ENCODE measurements around the gene KLRC4. TPM values are rescaled to one million over a fixed set of nuclear protein-coding genes. Genes with fewer than 3 reads are reported as not detected.

KLRC4 gene
- total and polyA plus RNA-seq, 2 experiments from 2014 or later, result not detected

GRCh38 chr12:10366875-10367274 is 42.7 kb downstream of the KLRC4 start:
- Histone ChIP-seq H2AFZ (no peak overlapping the region), H3K27ac (ENCODE audit: low read depth) (no peak overlapping the region)

More at GRCh38 chr12:10366875-10367274, 42.7 kb downstream of the KLRC4 start:
- Mint-ChIP-seq H3K4me1 (peaks cover 32% of the 10 kb centered on the region), H3K27me3 (ENCODE audit: insufficient read depth, low read depth, poor library complexity) (peaks cover 4% of the 10 kb centered on the region), H3K9me3 (peaks cover 14% of the 10 kb centered on the region), H3K36me3 (ENCODE audit: low read depth) (peaks cover 7% of the 10 kb centered on the region), H3K27ac (no peak overlapping the region), H3K4me3 (no peak overlapping the region)
- no peaks in the 10 kb centered on the region for H3K79me2 ChIP-seq (replicated peaks; ENCODE audit: insufficient read depth)
- H3K4me1 ChIP-seq (ENCODE audit: insufficient read depth), result peaks cover 50% of the 10 kb centered on the region
- H3F3A ChIP-seq (replicated peaks; ENCODE audit: low read depth), result no peaks in the 10 kb centered on the region
- H3K4me3 ChIP-seq, result no peak overlapping the region
- TF ChIP-seq ZNF462 (CRISPR knock-in tag; IDR thresholded peaks at IDR 0.05), result no peak
- TF ChIP-seq CTCF (conservative IDR thresholded peaks at IDR 0.05; ENCODE audit: low read depth in 2 of 2), result peak; percentile 39 to 51
- H3K27me3 ChIP-seq (ENCODE audit: insufficient read depth), result no peaks in the 10 kb centered on the region
- no peaks in the 10 kb centered on the region for H3K36me3 ChIP-seq (ENCODE audit: insufficient read depth)
- no peak overlapping the region for H3K4me2 ChIP-seq
- DNase-seq (ENCODE audit: low spot score), result no peak
- no peaks in the 10 kb centered on the region for H3K9me2 ChIP-seq (ENCODE audit: insufficient read depth)
- no peak for ATAC-seq
- H4K20me1 ChIP-seq (replicated peaks; ENCODE audit: insufficient read depth), result no peaks in the 10 kb centered on the region

All from GM23338 (cell line).